DND-41 (cell line): ENCODE data around the gene EIPR1.

Experiments
- ATAC-seq: fragments of 200-7000 bp; cut with Tn5 transposase; 3 replicates; pipeline ENCODE4 v1.9.1; 2021; ENCODE audit warnings: low read depth; ENCODE audit not compliant: insufficient read depth
- DNase-seq: peaks from one replicate; pipeline ENCODE4 v3.0.0-alpha.2; 2020
- H2AFZ ChIP-seq: 2 replicates; pipeline ENCODE4 v1.6.0; 2012; ENCODE audit warnings: low read depth, low read length
- H3K27ac ChIP-seq: 2 replicates; pipeline ENCODE4 v1.5.1; 2012; ENCODE audit warnings: low read length, inconsistent platforms
- H3K27me3 ChIP-seq: fragments of 200-600 bp; sonication (generic); 2 replicates; pipeline ENCODE4 v1.6.0; 2012; ENCODE audit warnings: low read length, mild to moderate bottlenecking, inconsistent platforms; ENCODE audit not compliant: insufficient read depth, poor library complexity
- H3K36me3 ChIP-seq: 2 replicates; pipeline ENCODE4 v1.5.1; 2012; ENCODE audit warnings: low read length, inconsistent platforms; ENCODE audit not compliant: insufficient read depth
- H3K4me1 ChIP-seq: 2 replicates; pipeline ENCODE4 v1.5.1; 2012; ENCODE audit warnings: mild to moderate bottlenecking, low read length; ENCODE audit not compliant: insufficient read depth
- H3K4me2 ChIP-seq: 2 replicates; pipeline ENCODE4 v1.6.0; 2012; ENCODE audit warnings: mild to moderate bottlenecking, moderate library complexity, low read length, inconsistent platforms; ENCODE audit not compliant: insufficient read depth
- H3K4me3 ChIP-seq, 2 experiments: fragments of 200-600 bp in 1 of 2; shearing (Covaris generic) in 1 of 2; 2 replicates each; pipeline ENCODE4 v1.5.1; 2012 to 2016; ENCODE audit warnings: inconsistent platforms in 2 of 2, low read length in 2 of 2, mild to moderate bottlenecking in 2 of 2, low read depth in 1 of 2, moderate library complexity in 1 of 2
- H3K79me2 ChIP-seq: 2 replicates; pipeline ENCODE4 v1.6.0; 2012; ENCODE audit warnings: low read length, inconsistent platforms; ENCODE audit not compliant: insufficient read depth
- H3K9ac ChIP-seq: 2 replicates; pipeline ENCODE4 v1.6.0; 2012; ENCODE audit warnings: low read depth, mild to moderate bottlenecking, inconsistent platforms, low read length, moderate library complexity
- H3K9me3 ChIP-seq: 2 replicates; pipeline ENCODE4 v1.5.1; 2012; ENCODE audit warnings: low read length, moderate library complexity, mild to moderate bottlenecking, inconsistent platforms; ENCODE audit not compliant: insufficient read depth, severe bottlenecking
- H4K20me1 ChIP-seq: 2 replicates; pipeline ENCODE4 v1.6.0; 2012; ENCODE audit warnings: low read length; ENCODE audit not compliant: insufficient read depth
- CTCF ChIP-seq: IDR thresholded peaks from 2 replicates; pipeline ENCODE4 v1.5.1; 2012; ENCODE audit warnings: borderline replicate concordance, low read length, moderate library complexity, mild to moderate bottlenecking; ENCODE audit not compliant: poor library complexity, severe bottlenecking; ENCODE audit errors: extremely low read depth
- EZH2 ChIP-seq: IDR thresholded peaks from 3 replicates; pipeline ENCODE4 v1.6.1; 2012; ENCODE audit warnings: borderline replicate concordance, low read depth, mild to moderate bottlenecking, moderate library complexity, low read length, inconsistent platforms; ENCODE audit not compliant: severe bottlenecking

Gene EIPR1

GRCh38 chr2:3342324-3342723 is 35.3 kb downstream of the EIPR1 start:
- Histone ChIP-seq H4K20me1 (no peaks in the 10 kb centered on the region), H3K27me3 (no peaks in the 10 kb centered on the region), H3K4me1 (no peaks in the 10 kb centered on the region), H3K36me3 (no peaks in the 10 kb centered on the region), H3K9ac (no peak overlapping the region), H3K9me3 (no peaks in the 10 kb centered on the region), H3K4me2 (no peak overlapping the region), H3K4me3 (no peak overlapping the region), H2AFZ (no peak overlapping the region), H3K79me2 (no peaks in the 10 kb centered on the region), H3K27ac (no peak overlapping the region)
- no peak for DNase-seq
- TF ChIP-seq EZH2 (no peak), CTCF (no peak)
- ATAC-seq, result no peak

- Histone ChIP-seq H4K20me1 (no peaks in the 10 kb centered on the region), H3K79me2 (no peaks in the 10 kb centered on the region), H2AFZ (no peak overlapping the region), H3K36me3 (no peaks in the 10 kb centered on the region), H3K27me3 (no peaks in the 10 kb centered on the region), H3K4me3 (no peak overlapping the region), H3K4me1 (no peaks in the 10 kb centered on the region), H3K9ac (no peak overlapping the region), H3K9me3 (no peaks in the 10 kb centered on the region), H3K4me2 (no peak overlapping the region), H3K27ac (no peak overlapping the region)
- TF ChIP-seq EZH2 (no peak), CTCF (no peak)
- DNase-seq (no peak), ATAC-seq (no peak)
Observed at GRCh38 chr2:3341336-3341735, 36.3 kb downstream of the EIPR1 start.

GRCh38 chr2:3340144-3340543 is 37.5 kb downstream of the EIPR1 start:
- no peak for ATAC-seq
- no peaks in the 10 kb centered on the region for H3K4me1 ChIP-seq
- H2AFZ ChIP-seq, result no peak overlapping the region
- no peak overlapping the region for H3K4me3 ChIP-seq
- H3K79me2 ChIP-seq, result no peaks in the 10 kb centered on the region
- no peaks in the 10 kb centered on the region for H4K20me1 ChIP-seq
- DNase-seq, result no peak
- H3K36me3 ChIP-seq, result no peaks in the 10 kb centered on the region
- no peak overlapping the region for H3K9ac ChIP-seq
- H3K4me2 ChIP-seq, result no peak overlapping the region
- no peaks in the 10 kb centered on the region for H3K9me3 ChIP-seq
- no peak overlapping the region for H3K27ac ChIP-seq
- TF ChIP-seq CTCF (no peak), EZH2 (no peak)
- H3K27me3 ChIP-seq, result no peaks in the 10 kb centered on the region

- TF ChIP-seq CTCF, result no peak
- TF ChIP-seq EZH2, result no peak
- H3K27ac ChIP-seq, result no peak overlapping the region
- no peaks in the 10 kb centered on the region for H3K36me3 ChIP-seq
- no peak overlapping the region for H3K4me2 ChIP-seq
- no peaks in the 10 kb centered on the region for H3K9me3 ChIP-seq
- H2AFZ ChIP-seq, result no peak overlapping the region
- H3K9ac ChIP-seq, result no peak overlapping the region
- no peaks in the 10 kb centered on the region for H3K4me1 ChIP-seq
- no peaks in the 10 kb centered on the region for H3K27me3 ChIP-seq
- DNase-seq (no peak), ATAC-seq (no peak)
- no peaks in the 10 kb centered on the region for H4K20me1 ChIP-seq
- H3K79me2 ChIP-seq, result no peaks in the 10 kb centered on the region
- no peak overlapping the region for H3K4me3 ChIP-seq
Observed at GRCh38 chr2:3338340-3338739, 39.3 kb downstream of the EIPR1 start.
